GM18526 (cell line): ENCODE results near the gene SP110.

Experiments used
- POLR2A ChIP-seq: IDR thresholded peaks from 3 replicates; pipeline ENCODE4 v1.6.1; 2011; ENCODE audit not compliant: insufficient read length; ENCODE audit errors: extremely low read depth

Gene SP110

DNA sequence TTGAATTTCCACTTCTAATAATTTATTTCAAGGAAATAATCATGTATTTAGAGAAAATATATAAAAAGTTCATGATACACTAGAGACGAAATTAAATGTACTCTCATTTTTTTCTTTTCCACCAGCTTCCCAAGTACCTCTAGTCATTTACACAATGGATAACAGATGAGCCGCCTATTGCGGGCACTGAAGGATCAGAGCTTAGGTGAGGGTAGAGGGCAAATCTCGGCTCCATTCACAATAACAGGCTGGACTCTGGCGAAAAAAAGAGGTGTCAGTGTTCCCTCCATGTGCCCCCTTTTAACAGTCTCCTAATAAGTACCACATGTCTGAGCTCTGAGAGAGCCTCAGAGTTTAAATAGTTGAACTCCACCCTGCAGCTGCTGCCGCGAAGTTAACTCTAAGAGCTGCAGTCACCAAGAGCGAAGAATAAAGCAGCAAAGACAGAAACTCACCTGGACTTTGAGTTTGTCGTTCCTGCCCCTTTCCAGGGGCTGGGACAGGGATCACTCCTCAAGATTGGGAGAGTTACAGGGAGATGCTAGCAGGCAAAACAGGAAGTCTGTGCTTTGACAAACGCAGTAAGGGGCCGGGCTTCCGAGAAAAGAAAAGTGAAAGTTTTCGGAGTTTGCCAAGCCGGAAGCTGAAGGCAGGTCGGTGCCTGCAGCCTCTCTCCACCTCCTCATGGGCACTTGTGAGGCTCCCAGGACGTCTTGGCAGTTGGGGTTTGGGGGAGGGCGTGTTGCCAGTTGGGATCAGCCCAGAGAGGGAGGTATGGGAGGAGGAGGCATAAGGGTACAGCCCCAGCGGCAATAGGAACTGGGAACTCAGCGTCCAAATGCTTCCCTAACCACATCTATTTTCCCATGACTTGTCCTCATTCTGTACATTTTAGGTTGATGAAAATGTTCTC lies at the start of gene SP110:
Gene SP110, minus strand, starts transcription at position 566 of the 913 bp plus-strand sequence. CDS start 3,057 bp downstream, outside the sequence.
- TF ChIP-seq POLR2A = peak; percentile 73

DNA sequence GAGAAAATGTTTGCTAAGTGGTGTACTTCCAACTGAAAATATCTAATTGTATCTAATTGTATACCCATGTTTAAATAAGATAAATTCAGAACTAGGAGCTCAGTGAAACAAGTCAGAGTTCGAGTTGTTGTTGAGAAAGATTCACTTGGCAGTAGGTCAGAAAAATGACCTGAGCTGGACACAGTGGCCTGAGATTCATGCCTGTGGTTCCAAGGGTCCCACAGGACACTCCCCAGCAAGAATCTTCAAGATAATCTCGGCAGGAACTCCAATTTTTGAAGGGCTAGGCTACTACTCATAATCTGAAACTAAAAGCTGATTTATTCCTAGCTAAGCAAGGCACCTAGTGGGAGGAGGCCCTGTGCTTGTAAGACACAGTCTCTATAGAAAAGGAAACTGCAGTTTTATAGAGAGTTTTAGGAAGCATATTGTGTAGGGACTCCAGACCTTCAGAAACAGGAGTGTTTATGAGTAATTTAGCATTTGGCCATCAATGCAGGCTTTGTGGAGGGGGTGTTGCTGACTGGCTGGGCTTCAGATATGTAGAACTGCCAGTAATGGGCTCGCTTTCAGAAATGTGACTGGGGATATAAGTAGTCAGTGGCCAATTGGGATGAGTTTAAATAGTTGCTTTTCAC lies 48.9 kb upstream of the SP110 start:
- TF ChIP-seq POLR2A = no peak

DNA sequence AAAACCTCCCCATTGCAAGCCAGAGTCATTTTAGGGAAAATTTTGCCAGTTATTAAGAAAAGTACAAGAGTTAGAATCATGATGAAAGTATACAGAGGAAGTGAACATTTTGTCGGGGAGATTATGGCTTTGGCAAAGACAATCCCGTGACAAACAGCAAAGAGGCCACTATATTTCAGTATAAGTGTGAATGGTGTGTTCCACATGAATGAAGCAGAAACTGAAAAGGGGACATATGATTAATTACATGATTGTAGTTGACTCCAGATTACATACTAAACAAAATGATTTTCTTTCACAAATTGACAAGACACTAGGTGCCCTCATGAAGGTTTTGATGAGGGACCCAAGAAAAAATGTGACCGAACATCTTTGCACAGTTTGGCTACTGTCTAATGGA lies 47.8 kb upstream of the SP110 start:
- no peak for TF ChIP-seq POLR2A

GRCh38 chr2:230267059-230267458 lies 47.3 kb upstream of the SP110 start:
- TF ChIP-seq POLR2A = no peak

GRCh38 chr2:230266638-230267037 lies 46.9 kb upstream of the SP110 start:
- no peak for TF ChIP-seq POLR2A

DNA sequence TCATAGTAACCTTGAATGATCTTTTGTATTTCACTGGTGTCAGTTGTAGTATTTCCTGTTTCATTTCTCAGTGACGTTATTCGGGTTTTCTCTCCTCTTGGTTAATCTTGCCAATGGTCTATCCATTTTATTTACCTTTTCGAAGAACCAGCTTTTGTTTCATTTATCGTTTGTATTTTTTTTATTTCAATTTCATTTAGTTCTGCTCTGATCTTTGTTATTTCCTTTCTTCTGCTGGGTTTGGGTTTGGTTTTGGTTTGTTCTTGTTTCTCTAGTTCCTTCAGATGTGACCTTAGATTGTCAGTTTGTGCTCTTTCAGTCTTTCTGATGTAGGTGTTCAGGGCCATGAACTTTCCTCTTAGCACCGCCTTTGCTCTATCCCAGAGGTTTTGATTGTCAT lies 42.5 kb upstream of the SP110 start:
- TF ChIP-seq POLR2A = no peak

DNA sequence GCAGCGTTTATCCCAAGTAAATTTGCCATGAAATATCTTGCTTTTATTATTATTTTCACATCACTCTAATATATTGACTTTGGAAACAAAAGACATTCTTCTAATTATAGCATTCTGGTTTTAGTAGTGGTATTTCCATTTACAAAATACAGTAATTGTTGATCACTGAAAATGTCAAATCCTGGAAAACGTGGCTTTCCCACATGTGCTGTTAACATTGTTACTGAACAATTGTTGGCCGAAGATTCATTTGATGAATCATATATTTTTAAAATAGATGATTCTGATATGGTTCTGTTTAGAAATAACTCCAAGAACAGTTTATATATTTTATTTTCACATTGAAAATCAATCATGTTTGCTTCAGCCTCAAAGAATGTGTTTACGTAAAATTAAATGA lies 38.7 kb upstream of the SP110 start:
- no peak for TF ChIP-seq POLR2A

DNA sequence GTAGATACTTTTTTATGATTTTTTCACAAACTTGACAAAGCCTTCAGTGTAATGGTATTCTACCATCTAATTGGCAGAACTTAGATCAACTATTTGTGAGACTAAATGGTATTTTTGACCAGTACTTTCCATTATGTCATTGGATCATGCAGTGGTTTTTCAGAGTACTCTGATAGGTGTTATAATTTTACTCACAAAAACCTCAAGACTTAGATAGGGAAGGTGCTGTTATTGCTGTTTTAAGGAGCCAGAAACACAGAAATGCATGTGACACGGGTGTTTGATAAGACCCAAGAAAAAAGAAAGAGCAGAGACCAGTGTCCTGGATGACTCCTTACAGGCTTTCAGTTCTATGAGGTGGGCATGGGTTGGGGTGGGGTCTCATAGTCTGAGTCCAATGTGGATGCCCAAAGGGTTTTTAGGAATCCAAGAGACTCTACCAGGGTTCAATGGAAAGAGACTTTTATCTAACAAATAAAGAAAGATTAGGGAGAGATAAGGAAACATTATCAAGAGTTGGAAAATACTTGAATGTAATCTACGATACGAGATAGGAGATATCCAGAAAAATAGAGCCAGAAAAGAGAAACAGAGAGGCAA lies 37.0 kb upstream of the SP110 start:
- no peak for TF ChIP-seq POLR2A

- no peak for TF ChIP-seq POLR2A
These were observed 34.5 kb upstream of the SP110 start for GRCh38 chr2:230254152-230254881.

GRCh38 chr2:230250231-230250630 lies 30.4 kb upstream of the SP110 start:
- no peak for TF ChIP-seq POLR2A

- no peak for TF ChIP-seq POLR2A
These were observed 26.4 kb upstream of the SP110 start for GRCh38 chr2:230246206-230246605.

GRCh38 chr2:230244211-230244610 lies 24.4 kb upstream of the SP110 start:
- no peak for TF ChIP-seq POLR2A

- TF ChIP-seq POLR2A = no peak
These were observed 15.1 kb upstream of the SP110 start for GRCh38 chr2:230234845-230235244.

DNA sequence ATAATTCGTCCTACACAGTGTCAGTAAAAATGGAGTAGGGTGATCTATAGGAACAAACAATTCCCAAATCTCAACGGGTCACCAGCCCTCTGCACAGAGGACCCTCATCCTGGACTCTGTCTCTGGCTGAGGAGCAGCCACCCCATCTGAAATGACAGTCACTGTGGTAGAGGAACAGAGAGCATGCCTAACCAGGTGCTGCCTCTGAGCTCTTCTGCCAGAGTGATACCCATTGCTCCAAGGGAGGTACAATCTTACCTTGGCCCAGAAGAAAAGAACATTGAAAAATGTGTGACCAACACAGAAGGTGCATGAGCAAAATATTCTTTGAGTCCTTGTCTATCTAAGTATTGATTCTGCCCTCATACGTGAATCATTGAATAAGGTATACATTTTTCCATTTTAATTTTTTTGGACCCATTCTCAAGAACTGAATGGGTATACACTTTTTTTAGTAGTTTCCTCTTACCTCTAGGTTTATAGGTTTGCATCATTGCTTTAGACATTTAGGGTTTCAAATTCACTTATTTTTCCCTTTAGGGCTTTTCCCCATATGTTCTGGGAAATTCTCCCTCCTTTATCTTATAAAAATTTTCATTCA lies 14.4 kb upstream of the SP110 start:
- no peak for TF ChIP-seq POLR2A

- no peak for TF ChIP-seq POLR2A
These were observed 11.5 kb upstream of the SP110 start for GRCh38 chr2:230231251-230231650.
